ENCODE measurements around the gene SGCA. TPM values are rescaled to one million over a fixed set of nuclear protein-coding genes. Genes with fewer than 3 reads are reported as not detected.

SGCA gene
- polyA plus RNA-seq, 3 donors = 1.3 to 1.7 (median 1.5) TPM

DNA sequence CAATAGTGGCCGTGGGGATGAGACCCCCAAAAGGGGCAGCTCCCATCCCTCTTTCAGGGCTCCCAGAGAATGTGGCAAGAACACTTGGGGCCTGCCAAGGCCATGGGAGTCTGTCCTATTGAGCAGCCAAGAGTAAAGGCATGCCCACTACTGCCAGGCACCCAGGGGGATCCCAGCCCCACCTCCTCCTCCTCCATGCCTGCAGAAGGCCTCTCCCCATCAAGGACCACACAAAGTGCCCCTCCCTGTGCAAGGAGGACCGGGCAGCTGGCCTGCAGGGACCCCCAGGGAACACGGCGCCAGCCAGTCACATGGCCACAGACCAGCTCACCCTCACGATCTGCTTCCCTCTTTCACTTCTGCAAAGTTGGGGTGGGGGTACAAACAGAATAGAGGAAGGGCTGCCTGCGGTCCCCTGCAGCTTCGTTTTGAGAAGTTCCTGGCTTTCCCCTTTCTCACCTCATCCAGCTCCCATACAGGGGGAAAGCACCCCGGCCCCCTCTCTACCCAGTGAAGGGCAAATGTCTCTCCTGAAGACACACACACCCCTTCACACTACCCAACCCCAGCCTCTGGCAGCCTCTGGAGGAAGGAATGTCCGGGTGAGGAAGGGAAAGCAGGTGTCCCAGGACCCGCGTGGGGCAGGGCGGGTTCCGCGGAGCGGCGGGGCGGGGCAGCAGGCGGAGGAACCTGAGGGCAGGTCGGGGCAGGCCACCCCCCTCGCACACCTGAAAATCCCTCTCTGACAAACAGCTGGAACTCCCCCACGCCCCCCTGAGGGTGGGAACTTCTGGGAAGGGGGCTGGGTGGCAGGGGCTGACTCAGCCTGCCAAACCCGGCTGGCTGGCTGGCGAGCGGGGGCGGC, 17.3 kb upstream of the SGCA start:
- no peak for DNase-seq

DNA sequence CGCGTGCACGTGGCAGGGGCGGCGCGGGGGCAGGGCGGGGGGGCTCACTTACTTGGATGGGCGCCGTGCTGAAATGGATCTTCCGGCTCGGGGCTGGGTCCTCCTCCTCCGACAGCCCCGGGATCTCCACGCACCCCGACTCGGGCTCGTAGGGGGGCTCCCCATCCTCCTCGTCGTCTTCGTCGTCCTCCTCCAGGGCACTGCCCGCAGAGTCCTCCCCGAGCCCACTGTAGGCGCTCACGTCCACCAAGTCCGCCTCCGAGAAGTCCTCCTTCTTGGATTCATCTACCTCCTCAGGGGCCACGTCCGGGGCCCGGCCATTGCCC, 16.8 kb upstream of the SGCA start:
- no peak for DNase-seq

DNA sequence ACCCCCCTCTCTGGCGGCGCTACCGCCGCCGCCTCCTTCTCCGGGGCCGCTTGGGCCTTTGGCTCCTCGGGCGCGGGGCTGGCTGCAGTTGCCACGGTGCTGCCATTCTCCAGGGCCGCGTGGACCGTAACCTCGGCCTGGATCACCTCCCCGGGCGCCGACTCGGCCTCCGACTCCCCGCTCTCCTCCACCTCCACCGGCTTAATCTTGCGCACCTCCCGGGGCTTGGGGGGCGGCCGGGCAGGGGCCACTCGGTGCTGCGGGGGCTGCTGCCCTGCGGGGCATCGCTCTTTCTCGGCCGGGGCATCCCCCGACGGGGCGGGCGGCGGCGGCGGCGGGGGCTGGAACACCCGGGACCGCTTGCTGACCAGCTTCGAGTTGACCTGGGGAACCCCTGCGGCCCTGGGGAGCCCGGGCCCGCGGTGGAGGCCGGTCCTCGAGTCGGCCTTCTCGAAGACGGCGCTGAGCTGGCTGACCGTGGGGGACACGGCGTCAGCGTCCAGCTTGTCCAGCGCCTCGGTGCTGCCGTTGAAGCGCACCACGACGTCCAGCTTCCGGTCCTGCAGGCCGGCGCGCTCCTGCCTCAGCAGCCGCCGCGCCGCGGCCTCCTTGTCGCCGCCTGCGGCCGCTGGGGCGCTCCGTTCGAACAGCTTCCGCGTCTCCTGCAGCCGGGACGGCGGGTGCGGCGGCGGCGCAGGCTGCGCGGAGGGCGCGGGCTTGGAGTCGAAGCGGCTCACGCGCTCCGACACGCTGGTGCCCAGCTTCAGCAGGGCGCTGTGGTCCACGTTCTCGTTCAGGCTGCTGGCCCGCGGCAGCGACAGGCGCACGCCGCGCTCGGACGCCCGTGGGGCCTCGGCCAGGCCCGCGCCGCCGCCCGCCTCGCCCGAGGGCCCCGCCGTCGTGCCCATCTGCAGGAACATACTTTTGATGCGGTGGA, 16.1 kb upstream of the SGCA start:
- no peak for DNase-seq

DNA sequence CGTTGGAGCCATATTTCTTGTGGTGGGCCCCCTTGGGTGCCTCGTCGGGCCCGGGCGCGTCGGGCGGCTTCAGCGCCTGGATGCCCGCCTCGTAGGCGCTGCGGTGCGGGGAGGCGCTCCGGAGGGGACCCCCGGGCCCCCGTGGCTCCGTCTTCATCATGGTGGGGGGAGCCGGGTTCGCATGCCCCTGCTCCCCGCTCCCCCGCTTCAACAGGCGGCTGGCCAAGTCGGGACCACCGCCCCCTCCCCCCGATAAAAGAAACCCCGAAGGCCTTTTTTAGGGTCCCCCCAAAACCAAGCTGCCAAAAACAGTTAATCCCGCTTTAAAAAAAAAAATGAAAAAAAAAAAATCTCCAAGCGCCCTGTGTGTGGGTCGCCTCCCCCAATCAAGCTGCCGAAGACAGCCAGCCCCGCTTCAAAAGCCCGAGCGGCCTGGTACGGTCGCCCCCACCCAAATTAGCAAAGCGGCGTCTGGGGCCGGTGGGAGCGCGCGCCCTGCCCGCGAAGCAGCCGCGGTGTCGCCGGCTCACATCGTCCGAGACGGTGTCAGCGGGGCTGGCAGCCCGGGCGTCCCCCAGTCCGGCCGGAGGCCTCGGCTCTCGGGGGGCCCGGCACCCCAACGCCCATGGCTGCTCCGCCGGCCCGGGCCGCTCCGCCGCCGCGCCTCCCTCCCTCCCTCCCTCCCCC, 15.3 kb upstream of the SGCA start, which contains the start of gene PPP1R9B:
TSS of gene PPP1R9B (minus strand) at position 324 of the 687 bp plus-strand sequence. CDS start at position 160, 164 bp downstream.
- DNase-seq = no peak

GRCh38 chr17:50151041-50151936, 14.5 kb upstream of the SGCA start:
- DNase-seq = peak; percentile 91

DNA sequence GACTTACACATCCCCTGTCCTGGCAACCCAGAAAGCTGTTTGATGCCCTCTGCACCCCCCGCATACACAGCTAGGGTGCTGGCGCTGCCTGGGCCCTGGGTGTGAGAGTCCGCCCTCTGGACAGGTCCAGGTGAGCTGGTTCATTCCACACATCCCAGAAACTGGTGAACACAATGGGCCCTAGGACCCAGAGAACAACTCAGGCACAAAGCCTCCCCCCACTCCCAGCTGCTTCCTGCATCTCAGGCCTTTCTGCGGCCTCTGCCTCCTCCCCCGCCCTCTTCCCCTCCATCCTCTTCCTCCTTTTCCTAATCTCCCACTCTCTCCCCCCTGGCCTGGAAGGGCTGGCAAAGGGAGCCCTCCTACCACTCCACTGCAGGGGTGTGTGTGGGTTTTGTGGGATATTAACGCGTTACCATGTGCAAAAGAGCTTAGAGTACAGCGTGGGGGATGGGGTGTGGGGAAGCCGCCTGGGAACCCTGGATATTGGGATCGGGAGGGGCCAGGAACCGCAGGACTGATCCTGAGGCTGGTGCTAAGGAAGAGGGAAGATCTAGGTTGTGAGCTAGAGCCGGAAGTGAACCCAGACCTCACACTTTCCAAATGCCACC, 13.8 kb upstream of the SGCA start:
- DNase-seq = peak; percentile 92

DNA sequence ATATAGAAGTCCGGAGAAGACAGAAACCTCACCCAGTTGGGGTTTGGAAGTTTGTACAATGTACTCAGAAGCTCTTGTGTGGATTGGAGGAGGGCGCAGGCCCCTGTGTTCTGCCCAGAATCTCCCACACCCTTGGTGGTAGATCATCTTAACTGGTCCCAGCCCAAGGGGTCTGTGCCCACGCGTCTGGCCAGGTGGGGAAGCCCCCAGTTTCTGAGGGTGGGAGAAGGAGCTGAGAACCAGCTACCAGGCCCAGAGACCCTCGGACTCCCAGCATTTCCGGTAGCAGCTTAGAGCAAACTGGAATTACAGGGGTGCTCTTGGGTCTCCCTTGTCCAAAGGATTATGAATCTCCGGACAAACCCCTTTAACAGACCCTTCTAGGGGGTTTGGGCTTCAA, 13.1 kb upstream of the SGCA start:
- no peak for DNase-seq

GRCh38 chr17:50153650-50154575, 11.9 kb upstream of the SGCA start:
- DNase-seq = no peak

- no peak for DNase-seq
These were observed 11.2 kb upstream of the SGCA start for GRCh38 chr17:50154604-50155003.

- no peak for DNase-seq
These were observed 10.5 kb upstream of the SGCA start for GRCh38 chr17:50155115-50155819.

GRCh38 chr17:50157891-50158290, 7.9 kb upstream of the SGCA start:
- no peak for DNase-seq

DNA sequence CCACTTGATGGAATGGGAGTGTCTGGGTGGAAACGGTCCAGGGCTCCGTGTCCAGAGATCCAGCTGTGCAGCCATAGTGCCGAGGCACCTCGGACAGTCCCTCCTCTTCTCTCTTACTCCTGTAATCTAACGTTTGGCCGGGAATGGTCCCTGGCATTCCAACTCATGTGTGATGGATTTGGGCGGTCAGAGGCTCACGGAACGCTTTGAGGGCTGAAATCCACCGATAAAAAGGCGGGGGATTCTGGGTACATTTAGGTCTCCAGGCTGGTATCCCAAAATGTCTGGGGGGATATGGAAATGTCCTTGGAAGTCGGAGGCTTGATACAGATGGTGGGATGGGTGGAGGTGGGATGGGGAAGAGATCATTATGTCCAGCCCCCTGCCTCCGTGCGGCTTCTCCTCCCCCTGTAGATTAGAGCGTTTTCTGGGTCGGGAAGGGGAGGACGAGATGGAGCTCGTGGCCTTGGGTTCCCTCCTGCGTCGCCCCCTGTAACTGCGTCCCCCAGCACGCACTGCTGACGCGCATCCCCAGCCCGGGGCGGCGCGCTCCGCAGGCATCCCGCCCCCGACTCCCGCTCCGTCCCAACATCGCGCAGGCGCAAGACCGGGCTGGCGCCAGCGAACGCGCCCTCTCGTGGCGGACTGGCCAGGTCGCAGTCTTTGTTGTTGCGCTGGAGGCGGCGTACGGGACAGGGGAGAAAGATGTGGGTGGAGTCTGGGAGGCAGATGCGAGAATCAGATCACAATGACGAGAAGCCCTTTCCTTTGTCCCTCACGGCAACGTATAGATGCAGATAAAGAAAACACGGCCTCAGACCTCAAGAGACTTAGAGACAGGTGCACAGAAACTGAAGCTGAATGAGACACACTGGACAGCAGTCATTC, 4.5 kb upstream of the SGCA start:
- DNase-seq = peak; percentile 91

- no peak for DNase-seq
These were observed 3.9 kb upstream of the SGCA start for GRCh38 chr17:50161911-50162288.

GRCh38 chr17:50162466-50163254, 3.1 kb upstream of the SGCA start:
- DNase-seq = no peak

DNA sequence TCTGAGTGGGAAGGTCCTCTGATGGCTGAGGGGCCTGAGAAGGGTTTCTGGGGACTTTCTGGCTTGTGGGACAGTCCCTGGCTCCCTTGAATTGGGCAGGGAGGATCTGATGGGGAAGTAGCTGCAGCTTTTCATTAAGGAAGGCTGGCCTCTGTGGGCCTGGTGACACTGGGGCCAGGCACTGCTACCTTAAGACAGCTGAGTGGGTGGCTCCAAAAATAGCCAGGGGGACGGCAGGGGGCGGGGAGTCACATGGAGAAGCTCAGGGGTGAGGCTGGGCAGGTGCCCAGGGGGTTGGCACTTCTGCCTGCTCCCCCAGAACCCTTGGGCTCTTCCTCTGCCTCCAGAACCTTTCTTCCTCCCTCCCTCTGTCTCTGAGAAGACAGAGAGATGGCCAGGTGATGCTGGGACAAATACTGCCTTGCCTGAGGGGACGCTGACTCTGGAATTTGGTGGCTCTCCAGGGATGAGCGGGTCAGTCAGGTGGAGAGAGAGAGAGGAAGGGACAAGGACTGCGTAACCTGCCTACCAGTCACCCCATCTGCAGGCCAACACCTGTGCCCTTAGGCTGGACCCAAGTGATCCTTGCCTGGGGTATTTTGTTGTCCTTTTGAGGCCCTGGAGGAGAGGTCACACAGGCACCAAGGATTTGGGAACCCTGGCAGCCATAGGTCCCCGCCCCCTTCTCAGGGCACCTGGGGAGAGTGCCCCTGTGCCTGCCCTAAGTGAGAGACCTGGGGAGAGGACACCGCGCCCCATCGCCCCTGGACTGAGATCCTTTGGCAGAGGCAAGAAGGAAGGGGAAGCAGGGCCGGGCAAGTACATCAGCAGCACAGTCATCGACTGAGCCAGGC, 1.7 kb upstream of the SGCA start:
- DNase-seq = no peak

GRCh38 chr17:50164697-50164988, 1.2 kb upstream of the SGCA start:
- DNase-seq = no peak

Data from renal pelvis (tissue), 4 donors.